PC-3 (cell line): ENCODE results near the gene PSMB5. TPM values are rescaled to one million over a fixed set of nuclear protein-coding genes. Genes with fewer than 3 reads are reported as not detected.

ENCODE experiments used
- ATAC-seq: fragments of 200-7000 bp; cut with Tn5 transposase; 2 replicates; pipeline ENCODE4 v1.9.1; 2020; ENCODE audit warnings: mild to moderate bottlenecking, moderate library complexity
- Bru-seq: library from RNA; stranded (reverse); fragments of 400-500 nt; gene quantifications from one replicate; lab custom pipeline; 2021; lab: Mats Ljungman, UMichigan
- BruChase-seq, 2 experiments: library from RNA; stranded (reverse); fragments of 400-500 nt; gene quantifications; one replicate each; lab custom pipeline; 2021; lab: Mats Ljungman, UMichigan
- BruUV-seq: library from RNA; stranded (reverse); fragments of 400-500 nt; replicated peaks from 2 replicates; lab custom pipeline; 2021; lab: Mats Ljungman, UMichigan
- CTCF ChIA-PET: fragments of 300-600 bp; sonication (Branson Sonifier 250); formaldehyde crosslinking; loops from one replicate; lab custom pipeline; 2022; ENCODE audit warnings: antibody characterized with exemption; lab: Charles Lee
- POLR2A ChIA-PET: fragments of 300-600 bp; sonication (Branson Sonifier 250); formaldehyde crosslinking; loops from one replicate; lab custom pipeline; 2022; ENCODE audit warnings: antibody characterized with exemption; ENCODE audit not compliant: unreplicated experiment; lab: Charles Lee
- DNase-seq: peaks from one replicate; pipeline ENCODE4 v3.0.0-alpha.2; 2015
- H2AFZ ChIP-seq: fragments of 300-600 bp; sonication (generic); 2 replicates; pipeline ENCODE4 v1.6.0; 2016; ENCODE audit warnings: antibody characterized with exemption, low read length
- H3F3A ChIP-seq: fragments of 300-600 bp; sonication (generic); one replicate; pipeline ENCODE4 v1.6.0; 2017; ENCODE audit warnings: antibody characterized with exemption, low read length, control low read depth, mild to moderate bottlenecking; ENCODE audit not compliant: unreplicated experiment
- H3K27ac ChIP-seq: fragments of 300-600 bp; sonication (generic); 2 replicates; pipeline ENCODE4 v1.5.1; 2016; ENCODE audit warnings: mild to moderate bottlenecking, low read length
- H3K27me3 ChIP-seq: fragments of 300-600 bp; sonication (generic); 2 replicates; pipeline ENCODE4 v1.6.1; 2016; ENCODE audit warnings: low read length, mixed read lengths
- H3K36me3 ChIP-seq: fragments of 300-600 bp; sonication (generic); 2 replicates; pipeline ENCODE4 v1.6.1; 2016; ENCODE audit warnings: low read depth, mixed run types, low read length, mixed read lengths
- H3K4me1 ChIP-seq: fragments of 300-600 bp; sonication (generic); 2 replicates; pipeline ENCODE4 v1.5.1; 2016; ENCODE audit warnings: low read length; ENCODE audit not compliant: insufficient read depth
- H3K4me2 ChIP-seq: fragments of 300-600 bp; sonication (generic); 2 replicates; pipeline ENCODE4 v1.6.0; 2016; ENCODE audit warnings: low read length
- H3K4me3 ChIP-seq: fragments of 300-600 bp; sonication (generic); 2 replicates; pipeline ENCODE4 v1.5.1; 2016; ENCODE audit warnings: mild to moderate bottlenecking, low read length, mixed read lengths
- H3K79me2 ChIP-seq: fragments of 300-600 bp; sonication (generic); 2 replicates; pipeline ENCODE4 v1.6.1; 2017; ENCODE audit warnings: low read length, mixed read lengths
- H3K9ac ChIP-seq: fragments of 300-600 bp; sonication (generic); 2 replicates; pipeline ENCODE4 v1.6.0; 2016; ENCODE audit warnings: mild to moderate bottlenecking, low read length
- H3K9me2 ChIP-seq: fragments of 300-600 bp; sonication (generic); replicated peaks from 2 replicates; pipeline ENCODE4 v1.6.1; 2016; ENCODE audit warnings: mixed run types, low read length, mixed read lengths
- H3K9me3 ChIP-seq: fragments of 300-600 bp; sonication (generic); 2 replicates; pipeline ENCODE4 v1.6.1; 2016; ENCODE audit warnings: low read length, mixed read lengths
- H4K20me1 ChIP-seq: fragments of 300-600 bp; sonication (generic); 2 replicates; pipeline ENCODE4 v1.6.1; 2016; ENCODE audit warnings: low read length, mixed read lengths
- CTCF ChIP-seq: fragments of 300-600 bp; sonication (generic); conservative IDR thresholded peaks from 2 replicates; pipeline ENCODE4 v1.5.1; 2017; ENCODE audit warnings: antibody characterized with exemption, low read depth, mild to moderate bottlenecking, low read length
- EZH2 ChIP-seq: fragments of 300-600 bp; sonication (generic); IDR thresholded peaks from one replicate; pipeline ENCODE4 v1.6.1; 2017; ENCODE audit warnings: antibody characterized with exemption, mild to moderate bottlenecking, low read length; ENCODE audit not compliant: unreplicated experiment
- EZH2phosphoT487 ChIP-seq: fragments of 300-600 bp; sonication (generic); IDR thresholded peaks from 2 replicates; pipeline ENCODE4 v1.6.1; 2018; ENCODE audit warnings: mild to moderate bottlenecking, antibody characterized with exemption, low read length, borderline replicate concordance
- intact Hi-C: fragments of 100-400 bp; cut with micrococcal nuclease; formaldehyde crosslinking; loops from 2 replicates; pipeline ENCODE4 v1.9.0; 2023
- long read RNA-seq: library from polyadenylated mRNA; unstranded; transcript quantifications from one replicate; pipeline ENCODE4 v2.0.0, GENCODE V29; 2021; ENCODE audit not compliant: unreplicated experiment
- total RNA-seq: library from RNA; depleted of rRNA; stranded (reverse); fragments of >200 nt; gene quantifications from 2 replicates; pipeline ENCODE4 v1.2.3, GENCODE V29; 2014; rRNA removed

PSMB5 gene
- 368 and 424 TPM in 2 replicates for total RNA-seq
- Bru-seq, nascent RNA: percentile 87 among the genes with signal in this experiment
- BruChase-seq, experiment 1, labeled RNA remaining after a 6-hour chase: percentile 93 among the genes with signal in this experiment
- percentile 87 among the genes with signal in this experiment for BruChase-seq, experiment 2, labeled RNA remaining after a 2-hour chase
- long read RNA-seq, transcript PSMB5-202 (3 exons, 1,294 nt): major isoform, 179 of 234 reads
- long read RNA-seq, partial matches to known transcripts: 3 of 234 reads
- long read RNA-seq, other reads (novel, unspliced or antisense): 42 of 234 reads

GRCh38 chr14:23034498-23035302 is at the start of gene PSMB5:
Gene PSMB5 (minus strand): TSS chr14:23034900. CDS start chr14:23034881, 19 bp downstream.
- Histone ChIP-seq H3K9ac (peak within 1 kb of the TSS; percentile 99), H3K79me2 (peaks cover 42% of the 10 kb centered on the region), H3K4me3 (peak within 1 kb of the TSS; percentile 89), H3K9me3 (no peaks in the 10 kb centered on the region), H3K36me3 (peaks cover 20% of the 10 kb centered on the region), H3K4me2 (peak within 1 kb of the TSS; percentile 90), H3K27me3 (no peaks in the 10 kb centered on the region), H3F3A (peaks cover 4% of the 10 kb centered on the region), H4K20me1 (no peaks in the 10 kb centered on the region), H2AFZ (peak within 1 kb of the TSS; percentile 91), H3K9me2 (no peaks in the 10 kb centered on the region), H3K27ac (peak within 1 kb of the TSS; percentile 88), H3K4me1 (peaks cover 20% of the 10 kb centered on the region)
- peak; percentile 96 for ATAC-seq
- BruUV-seq: no TSS peak
- POLR2A ChIA-PET: interaction anchor here (0.6 kb wide), 1 partner anchor 52 kb away, joined by 3 read pairs; the partner anchor contains the start of gene AJUBA
- intact Hi-C loops: loop anchor here (1.0 kb wide), 1 partner anchor 26 kb away; no protein-coding TSS in a partner anchor
- TF ChIP-seq EZH2 (no peak), EZH2phosphoT487 (no peak), CTCF (no peak)
- DNase-seq: peak; percentile 95
- CTCF ChIA-PET: interaction anchor here (0.7 kb wide), 1 partner anchor 48 kb away, joined by 8 read pairs; no protein-coding TSS in a partner anchor

GRCh38 chr14:23080474-23080873 is 45.8 kb upstream of the PSMB5 start:
- no peaks in the 10 kb centered on the region for H3K27me3 ChIP-seq
- H3K9ac ChIP-seq: no peak overlapping the region
- TF ChIP-seq EZH2phosphoT487: no peak
- TF ChIP-seq EZH2: no peak
- no peak for TF ChIP-seq CTCF
- H3K9me3 ChIP-seq: no peaks in the 10 kb centered on the region
- no peak for ATAC-seq
- BruUV-seq: no TSS peak
- no peak overlapping the region for H2AFZ ChIP-seq
- no peak overlapping the region for H3K4me2 ChIP-seq
- DNase-seq: no peak
- no peak overlapping the region for H3K4me3 ChIP-seq
- H3K79me2 ChIP-seq: 0 out of 2 replicates have a peak, but pooled peaks cover 10% of the 10 kb centered on the region
- H3K9me2 ChIP-seq: no peaks in the 10 kb centered on the region
- no peak overlapping the region for H3K27ac ChIP-seq
- POLR2A ChIA-PET: interaction anchor here (0.6 kb wide), 1 partner anchor 15 kb away, joined by 6 read pairs; the partner anchor contains the start of genes ACIN1 and C14orf119
- peaks cover 7% of the 10 kb centered on the region for H3F3A ChIP-seq
- H4K20me1 ChIP-seq: no peaks in the 10 kb centered on the region
- intact Hi-C loops: no loop called here
- H3K4me1 ChIP-seq: peaks cover 26% of the 10 kb centered on the region
- CTCF ChIA-PET: no interaction called here
- peaks cover 73% of the 10 kb centered on the region for H3K36me3 ChIP-seq
